HCT116 (cell line): ENCODE measurements around the gene PXN. TPM values are rescaled to one million over a fixed set of nuclear protein-coding genes. Genes with fewer than 3 reads are reported as not detected.

ENCODE experiments used
- ATAC-seq: fragments of 200-7000 bp; cut with Tn5 transposase; 2 replicates; pipeline ENCODE4 v1.9.1; 2020; ENCODE audit warnings: mild to moderate bottlenecking, moderate library complexity
- BruUV-seq: library from RNA; stranded (reverse); fragments of 400-500 nt; replicated peaks from 2 replicates; lab custom pipeline; 2021; lab: Mats Ljungman, UMichigan
- CTCF ChIA-PET: fragments of 300-600 bp; sonication (Branson Sonifier 250); formaldehyde crosslinking; loops from one replicate; lab custom pipeline; 2021; ENCODE audit warnings: antibody characterized with exemption; lab: Charles Lee
- POLR2A ChIA-PET: fragments of 300-600, 350-600 bp; sonication (Branson Sonifier 250); formaldehyde crosslinking; loops from one replicate; lab custom pipeline; 2021; ENCODE audit warnings: antibody characterized with exemption; lab: Charles Lee
- RAD21 ChIA-PET, 2 experiments: fragments of 300-600 bp; sonication (Branson Sonifier 250); formaldehyde crosslinking; loops; one replicate each; lab custom pipeline; 2023; ENCODE audit warnings: low total read pairs in 2 of 2; ENCODE audit not compliant: uncharacterized antibody in 2 of 2, unreplicated experiment in 2 of 2, low non-redundant PET in 1 of 2; lab: Charles Lee
- DNase-seq: peaks from one replicate; pipeline ENCODE4 v3.0.0-alpha.2; 2010; ENCODE audit warnings: low read depth, low spot score
- H2AFZ ChIP-seq: fragments of 200-600 bp; shearing (Covaris generic), sonication (generic); 2 replicates; pipeline ENCODE4 v1.6.1; 2017; ENCODE audit warnings: low read depth, mixed run types, mixed read lengths, antibody characterized with exemption, low read length; ENCODE audit not compliant: poor library complexity, severe bottlenecking
- H3K27ac ChIP-seq: 2 replicates; pipeline ENCODE4 v1.5.1; 2012; ENCODE audit warnings: low read depth, low read length
- H3K27me3 ChIP-seq: fragments of 200-600 bp; sonication (generic); 2 replicates; pipeline ENCODE4 v1.6.1; 2016; ENCODE audit warnings: mixed run types, low read length, mixed read lengths; ENCODE audit not compliant: insufficient read depth
- H3K36me3 ChIP-seq, 2 experiments: fragments of 200-500 bp in 1 of 2; fragments of 200-600 bp in 1 of 2; sonication (Bioruptor generic) in 1 of 2; sonication (generic) in 1 of 2; 2 replicates each; pipeline versions ENCODE4 v1.5.1 to v1.6.1; 2014 to 2016; ENCODE audit warnings: low read length in 2 of 2, inconsistent platforms in 1 of 2, mixed read lengths in 1 of 2, mixed run types in 1 of 2; ENCODE audit not compliant: insufficient read depth in 2 of 2, control insufficient read depth in 1 of 2
- H3K4me1 ChIP-seq, 2 experiments: fragments of 200-600 bp in 1 of 2; sonication (generic) in 1 of 2; 2 replicates each; pipeline versions ENCODE4 v1.5.1 to v1.6.1; 2012 to 2017; ENCODE audit warnings: low read length in 2 of 2, inconsistent platforms in 1 of 2, mild to moderate bottlenecking in 1 of 2, mixed read lengths in 1 of 2, mixed run types in 1 of 2, moderate library complexity in 1 of 2; ENCODE audit not compliant: insufficient read depth in 2 of 2, control insufficient read depth in 1 of 2
- H3K4me2 ChIP-seq: fragments of 200-600 bp; sonication (generic); 2 replicates; pipeline ENCODE4 v1.6.1; 2017; ENCODE audit warnings: mixed run types, low read length, mixed read lengths
- H3K4me3 ChIP-seq, 2 experiments: fragments of 200-600 bp in 1 of 2; sonication (generic) in 1 of 2; replicated peaks in 1 of 2; 2 replicates each; pipeline ENCODE4 v1.5.1; 2011 to 2016; ENCODE audit warnings: low read length in 2 of 2, control low read depth in 1 of 2, low read depth in 1 of 2, mild to moderate bottlenecking in 1 of 2, mixed read lengths in 1 of 2, mixed run types in 1 of 2
- H3K79me2 ChIP-seq: fragments of 200-600 bp; sonication (generic); 2 replicates; pipeline ENCODE4 v1.6.1; 2017; ENCODE audit warnings: mild to moderate bottlenecking, mixed run types, low read length, moderate library complexity, mixed read lengths; ENCODE audit not compliant: insufficient read depth
- H3K9ac ChIP-seq: fragments of 200-600 bp; sonication (generic); 2 replicates; pipeline ENCODE4 v1.6.1; 2016; ENCODE audit warnings: low read length, mixed read lengths
- H3K9me2 ChIP-seq: fragments of 200-600 bp; sonication (generic), shearing (Covaris generic); 2 replicates; pipeline ENCODE4 v1.6.1; 2017; ENCODE audit warnings: mixed run types, mild to moderate bottlenecking, moderate library complexity; ENCODE audit not compliant: insufficient read depth
- H3K9me3 ChIP-seq, 2 experiments: fragments of 200-500 bp in 1 of 2; fragments of 200-600 bp in 1 of 2; sonication (Bioruptor generic) in 1 of 2; sonication (generic) in 1 of 2; 2 replicates each; pipeline ENCODE4 v1.6.1; 2014 to 2017; ENCODE audit warnings: low read length in 2 of 2, mixed read lengths in 2 of 2, inconsistent platforms in 1 of 2, low read depth in 1 of 2, mild to moderate bottlenecking in 1 of 2, mixed run types in 1 of 2, moderate library complexity in 1 of 2; ENCODE audit not compliant: control insufficient read depth in 1 of 2, insufficient read depth in 1 of 2
- H4K20me1 ChIP-seq: fragments of 200-600 bp; sonication (generic), shearing (Covaris generic); 2 replicates; pipeline ENCODE4 v1.6.1; 2017; ENCODE audit warnings: mixed run types, mild to moderate bottlenecking, moderate library complexity; ENCODE audit not compliant: insufficient read depth
- MAX ChIP-seq: IDR thresholded peaks from 2 replicates; pipeline ENCODE4 v1.6.1; 2012
- SRF ChIP-seq: IDR thresholded peaks from 2 replicates; pipeline ENCODE4 v1.6.1; 2012; ENCODE audit warnings: low read depth
- ZBTB33 ChIP-seq: IDR thresholded peaks from 2 replicates; pipeline ENCODE4 v1.6.1; 2011; ENCODE audit warnings: mild to moderate bottlenecking, low read length, moderate library complexity; ENCODE audit not compliant: insufficient replicate concordance; ENCODE audit errors: extremely low read depth
- intact Hi-C: fragments of 100-400 bp; cut with micrococcal nuclease; formaldehyde crosslinking; loops from 2 replicates; pipeline ENCODE4 v1.10.0; 2022
- total RNA-seq: library from RNA; stranded (reverse); gene quantifications from one replicate; pipeline ENCODE4 v1.2.1, GENCODE V29; 2021; ENCODE audit not compliant: unreplicated experiment

PXN gene
- total RNA-seq, 1 experiment from 2014 or later = 211 TPM

GRCh38 chr12:120260607-120261006 lies 4.9 kb downstream of the PXN start (continued):
- TF ChIP-seq ZBTB33 (no peak), MAX (no peak)
- TF ChIP-seq, all 23 proteins: peak for 0

DNA sequence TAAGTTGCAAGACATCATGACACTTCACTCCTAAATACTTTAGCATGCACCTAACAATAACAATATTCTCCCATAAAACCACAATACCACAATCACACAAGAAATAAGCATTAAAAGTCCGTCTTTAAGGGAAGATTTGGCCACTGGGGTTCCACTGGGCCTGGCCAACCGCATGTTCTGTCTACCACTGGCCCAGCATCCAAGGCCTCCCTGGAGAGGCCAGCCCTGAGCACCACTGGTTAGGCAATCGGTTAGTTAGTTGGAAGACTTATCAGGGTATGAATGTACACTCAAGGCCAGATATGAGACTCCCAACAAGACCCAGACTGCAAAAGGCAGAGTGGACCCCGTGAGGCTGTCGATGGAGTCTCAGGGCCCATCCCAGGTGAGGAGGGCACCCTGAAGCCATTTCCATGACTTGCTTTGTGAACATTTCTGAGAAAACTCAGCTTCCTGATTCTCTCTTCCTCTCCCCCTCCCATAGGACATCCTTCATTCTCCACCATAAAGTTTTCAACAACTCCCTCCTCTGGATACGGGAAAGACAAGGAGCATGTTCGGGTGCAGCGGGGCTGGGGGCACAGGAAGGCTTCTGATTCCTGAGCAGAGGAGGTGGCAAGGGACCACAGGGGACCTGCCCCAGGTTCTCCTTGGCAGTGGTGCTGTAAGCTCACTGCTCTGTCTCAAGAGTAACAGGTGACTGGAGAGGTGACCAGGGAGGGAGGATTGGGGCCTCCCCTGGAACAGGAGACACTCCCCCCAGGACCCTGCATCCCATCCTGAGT lies 5.9 kb downstream of the PXN start:
- peaks cover 0 to 16% of the 10 kb centered on the region in 2 experiments; a peak in 1 of 4 replicates for H3K36me3 ChIP-seq
- H3K4me1 ChIP-seq = peaks cover 51 to 77% of the 10 kb centered on the region in 2 experiments
- no peaks in the 10 kb centered on the region; the same call in 1 of the 2 replicates for H4K20me1 ChIP-seq
- no peaks in the 10 kb centered on the region for H3K9me2 ChIP-seq
- DNase-seq (no peak), ATAC-seq (no peak)
- BruUV-seq = no TSS peak
- peaks cover 100% of the 10 kb centered on the region for H3K79me2 ChIP-seq
- no peak overlapping the region for H3K4me2 ChIP-seq
- H3K4me3 ChIP-seq = no peak overlapping the region
- ChIA-PET CTCF (no interaction called here), POLR2A (interaction anchor here (1.3 to 8.6 kb wide), 3 partner anchors 10 to 58 kb away, joined by 3 to 123 read pairs (median 112); partner anchors contain the start of gene RPLP0), RAD21 (no interaction called here)
- intact Hi-C loops = no loop called here
- no peaks in the 10 kb centered on the region for H3K27me3 ChIP-seq
- no peak overlapping the region for H2AFZ ChIP-seq
- no peaks in the 10 kb centered on the region for H3K9me3 ChIP-seq
- TF ChIP-seq SRF = no peak
- no peak overlapping the region for H3K9ac ChIP-seq
- H3K27ac ChIP-seq = no peak overlapping the region
